ENCODE measurements around the gene DAZL. TPM values are rescaled to one million over a fixed set of nuclear protein-coding genes. Genes with fewer than 3 reads are reported as not detected.

The DAZL gene
- total and polyA plus RNA-seq, 9 of the 15 experiments (the other 6 are each of a cell fraction or from before 2014, with no cell fraction given) = not detected

- no peak for TF ChIP-seq RBM34 (IDR thresholded peaks at IDR 0.05; ENCODE audit: borderline replicate concordance, insufficient read depth, low read length)
- TF ChIP-seq ID3 (CRISPR knock-in tag; IDR thresholded peaks at IDR 0.05) = no peak
- TF ChIP-seq ID3 (tag; IDR thresholded peaks at IDR 0.05) = no peak
- TF ChIP-seq CEBPG (CRISPR knock-in tag; IDR thresholded peaks at IDR 0.05) = peak; percentile 99
- peak; percentile 97 to 99 for TF ChIP-seq CEBPG (tag; conservative IDR thresholded peaks at IDR 0.05 in 1 of 2, IDR thresholded peaks at IDR 0.05 in 1 of 2)
- TF ChIP-seq TEAD1 (CRISPR knock-in tag; IDR thresholded peaks at IDR 0.05) = peak in 1 of 2 experiments; percentile 70; a peak in 2 of 4 replicates
- TF ChIP-seq DPF2 (IDR thresholded peaks at IDR 0.05) = 0 out of 2 replicates have a peak, but pooled peaks have one; percentile 49
- TF ChIP-seq KAT7 (CRISPR knock-in tag; IDR thresholded peaks at IDR 0.05; ENCODE audit: borderline replicate concordance) = no peak
- no peak for TF ChIP-seq SNRNP70 (optimal IDR thresholded peaks at IDR 0.05; ENCODE audit: low read depth, low read length)
- peak; percentile 95 for TF ChIP-seq DEAF1 (CRISPR knock-in tag; IDR thresholded peaks at IDR 0.05)
- TF ChIP-seq MBD2 (IDR thresholded peaks at IDR 0.05; ENCODE audit: borderline replicate concordance, low read depth) = no peak
- TF ChIP-seq CBX3 (IDR thresholded peaks at IDR 0.05; ENCODE audit: borderline replicate concordance in 1 of 2, low read length in 2 of 2) = peak in 1 of 2 experiments; percentile 58; a peak in 2 of 3 replicates
- peak; percentile 85 for TF ChIP-seq IRF9 (tag; IDR thresholded peaks at IDR 0.05)
- TF ChIP-seq CTBP1 (IDR thresholded peaks at IDR 0.05; ENCODE audit: borderline replicate concordance) = peak; percentile 54; the same call in 1 of the 2 replicates
- TF ChIP-seq TBP (optimal IDR thresholded peaks at IDR 0.05; ENCODE audit: low read depth, low read length) = no peak
- TF ChIP-seq AFF4 (CRISPR knock-in tag; IDR thresholded peaks at IDR 0.05) = no peak
- TF ChIP-seq RBM25 (IDR thresholded peaks at IDR 0.05; ENCODE audit: low read depth, low read length, severe bottlenecking) = no peak
- no peak for TF ChIP-seq PHF8 (IDR thresholded peaks at IDR 0.05; ENCODE audit: borderline replicate concordance, low read length)
- TF ChIP-seq TARDBP (IDR thresholded peaks at IDR 0.05) = peak; percentile 15; the same call in 1 of the 2 replicates
- TF ChIP-seq MTA3 (IDR thresholded peaks at IDR 0.05; ENCODE audit: borderline replicate concordance) = no peak
- TF ChIP-seq SIN3B (IDR thresholded peaks at IDR 0.05; ENCODE audit: low read depth) = 0 out of 2 replicates have a peak, but pooled peaks have one; percentile 34
- no peak for TF ChIP-seq HNRNPK (IDR thresholded peaks at IDR 0.05; ENCODE audit: low read depth, low read length, poor library complexity, severe bottlenecking)
Observed at GRCh38 chr3:16550676-16551341, 54.4 kb downstream of the DAZL start (continued).
